HEK293T (cell line): ENCODE results near the gene NKPD1.

Source experiments
- ARNT ChIP-seq: fragments of 450-650 bp; IDR thresholded peaks from 2 replicates; pipeline ENCODE4 v1.6.1; 2017; ENCODE audit warnings: mild to moderate bottlenecking
- BHLHE40 ChIP-seq: fragments of 450-650 bp; IDR thresholded peaks from 2 replicates; pipeline ENCODE4 v1.6.1; 2016; ENCODE audit warnings: mild to moderate bottlenecking, moderate library complexity, borderline replicate concordance
- FOXK2 ChIP-seq: fragments of 450-650 bp; IDR thresholded peaks from 2 replicates; pipeline ENCODE4 v1.6.1; 2016; ENCODE audit warnings: mild to moderate bottlenecking
- FOXM1 ChIP-seq: fragments of 450-650 bp; IDR thresholded peaks from 2 replicates; pipeline ENCODE4 v1.6.1; 2017; ENCODE audit warnings: mild to moderate bottlenecking, borderline replicate concordance
- LEF1 ChIP-seq: fragments of 450-650 bp; IDR thresholded peaks from 2 replicates; pipeline ENCODE4 v1.6.1; 2017; ENCODE audit warnings: mild to moderate bottlenecking, borderline replicate concordance
- SP1 ChIP-seq: fragments of 450-650 bp; IDR thresholded peaks from 2 replicates; pipeline ENCODE4 v1.6.1; 2017
- SUZ12 ChIP-seq: fragments of 450-650 bp; IDR thresholded peaks from 2 replicates; pipeline ENCODE4 v1.6.1; 2016; ENCODE audit warnings: mild to moderate bottlenecking
- TARDBP ChIP-seq: fragments of 450-650 bp; IDR thresholded peaks from 2 replicates; pipeline ENCODE4 v1.6.1; 2016

DNA sequence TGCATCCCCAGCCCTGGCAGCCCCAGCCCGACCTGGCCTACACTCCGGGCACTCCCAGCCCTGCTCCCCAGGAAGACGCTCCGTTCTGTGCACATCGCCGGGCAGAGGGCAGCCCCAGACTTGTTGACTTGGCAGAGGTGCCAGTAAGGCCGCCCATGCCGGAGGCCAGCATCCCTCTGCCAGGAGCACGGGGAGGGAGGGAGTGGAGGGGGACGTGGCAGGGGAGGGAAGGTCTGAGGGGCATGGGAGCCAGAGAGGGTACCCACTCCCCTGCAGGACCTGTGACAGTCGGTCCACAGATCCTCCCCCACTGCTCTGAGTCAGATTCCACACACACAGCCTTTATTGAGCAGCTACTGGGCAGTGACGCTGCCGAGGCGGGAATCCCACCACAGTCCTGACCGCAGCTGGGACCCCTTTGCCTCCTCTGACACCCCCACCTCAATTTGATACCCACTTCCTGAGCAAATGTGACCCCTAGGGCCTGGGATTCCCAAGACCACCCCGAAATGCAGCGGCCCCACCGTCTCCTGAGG is 1.9 kb upstream of the NKPD1 start:
- TF ChIP-seq SP1 (no peak), TARDBP (no peak), FOXK2 (no peak), LEF1 (no peak), FOXM1 (no peak), BHLHE40 (no peak), ARNT (no peak), SUZ12 (no peak)
